H9 (cell line): Measurements from ENCODE around the gene GUF1. TPM values are rescaled to one million over a fixed set of nuclear protein-coding genes. Genes with fewer than 3 reads are reported as not detected.

ENCODE experiments used
- DNase-seq: peaks from one replicate; pipeline ENCODE4 v3.0.0-alpha.2; 2017
- H2AFZ ChIP-seq: one replicate; pipeline ENCODE4 v1.6.1; 2013; ENCODE audit warnings: mild to moderate bottlenecking, low read length, control low read depth, moderate library complexity
- H2AK5ac ChIP-seq: 2 replicates; pipeline ENCODE4 v1.6.1; 2013; ENCODE audit warnings: low read length, control low read depth, mixed read lengths; ENCODE audit not compliant: insufficient read length
- H2BK120ac ChIP-seq: one replicate; pipeline ENCODE4 v1.6.1; 2013; ENCODE audit warnings: low read depth, mild to moderate bottlenecking, low read length, control low read depth, inconsistent platforms; ENCODE audit not compliant: poor library complexity, severe bottlenecking
- H2BK12ac ChIP-seq: 2 replicates; pipeline ENCODE4 v1.6.1; 2013; ENCODE audit warnings: low read length, control low read depth, mixed read lengths, low read depth; ENCODE audit not compliant: insufficient read length
- H2BK15ac ChIP-seq: 2 replicates; pipeline ENCODE4 v1.6.1; 2013; ENCODE audit warnings: low read depth, low read length, control low read depth
- H2BK20ac ChIP-seq: one replicate; pipeline ENCODE4 v1.6.1; 2013; ENCODE audit warnings: low read depth, mild to moderate bottlenecking, low read length, control low read depth, inconsistent platforms; ENCODE audit not compliant: poor library complexity, severe bottlenecking
- H2BK5ac ChIP-seq: 2 replicates; pipeline ENCODE4 v1.6.1; 2013; ENCODE audit warnings: low read length, control low read depth, mixed read lengths; ENCODE audit not compliant: insufficient read length
- H3K14ac ChIP-seq: 2 replicates; pipeline ENCODE4 v1.6.1; 2013; ENCODE audit warnings: low read length, control low read depth; ENCODE audit not compliant: insufficient read depth
- H3K18ac ChIP-seq: 2 replicates; pipeline ENCODE4 v1.6.1; 2013; ENCODE audit warnings: low read depth, mild to moderate bottlenecking, mixed read lengths, low read length, control low read depth; ENCODE audit not compliant: insufficient read length
- H3K23ac ChIP-seq: 2 replicates; pipeline ENCODE4 v1.6.1; 2013; ENCODE audit warnings: low read length, control low read depth, mixed read lengths, low read depth; ENCODE audit not compliant: insufficient read length
- H3K23me2 ChIP-seq: 2 replicates; pipeline ENCODE4 v1.6.1; 2013; ENCODE audit warnings: low read depth, mild to moderate bottlenecking, mixed read lengths, low read length, control low read depth; ENCODE audit not compliant: insufficient read length, poor library complexity, severe bottlenecking
- H3K27ac ChIP-seq: 2 replicates; pipeline ENCODE4 v1.5.1; 2013; ENCODE audit warnings: low read length, control low read depth, mixed read lengths, low read depth; ENCODE audit not compliant: insufficient read length
- H3K27me3 ChIP-seq: 2 replicates; pipeline ENCODE4 v1.6.1; 2013; ENCODE audit warnings: low read length, control low read depth, inconsistent platforms; ENCODE audit not compliant: insufficient read depth
- H3K4ac ChIP-seq: 2 replicates; pipeline ENCODE4 v1.6.1; 2013; ENCODE audit warnings: low read depth, mild to moderate bottlenecking, control low read depth, inconsistent platforms, low read length, moderate library complexity
- H3K4me1 ChIP-seq: 2 replicates; pipeline ENCODE4 v1.6.1; 2013; ENCODE audit warnings: low read length, control low read depth, inconsistent platforms; ENCODE audit not compliant: insufficient read depth
- H3K4me2 ChIP-seq: 2 replicates; pipeline ENCODE4 v1.6.1; 2013; ENCODE audit warnings: low read length, control low read depth, mixed read lengths; ENCODE audit not compliant: insufficient read length, insufficient read depth
- H3K56ac ChIP-seq: 2 replicates; pipeline ENCODE4 v1.6.1; 2013; ENCODE audit warnings: low read depth, mild to moderate bottlenecking, mixed read lengths, low read length, control low read depth; ENCODE audit not compliant: insufficient read length
- H3K79me1 ChIP-seq: 2 replicates; pipeline ENCODE4 v1.6.1; 2013; ENCODE audit warnings: low read depth, mild to moderate bottlenecking, moderate library complexity, low read length, control low read depth, inconsistent platforms; ENCODE audit not compliant: insufficient read depth, poor library complexity, severe bottlenecking
- H3K79me2 ChIP-seq: 2 replicates; pipeline ENCODE4 v1.6.1; 2013; ENCODE audit warnings: low read length, control low read depth, inconsistent platforms; ENCODE audit not compliant: insufficient read depth
- H3K9ac ChIP-seq: 2 replicates; pipeline ENCODE4 v1.6.1; 2013; ENCODE audit warnings: low read length, control low read depth, mixed read lengths; ENCODE audit not compliant: insufficient read length; ENCODE audit errors: extremely low read depth
- H3K9me3 ChIP-seq: one replicate; pipeline ENCODE4 v1.6.1; 2013; ENCODE audit warnings: low read depth, low read length, inconsistent platforms; ENCODE audit not compliant: control insufficient read depth
- H3T11ph ChIP-seq: one replicate; pipeline ENCODE4 v1.6.1; 2013; ENCODE audit warnings: mild to moderate bottlenecking, low read length, control low read depth, inconsistent platforms
- H4K20me1 ChIP-seq: one replicate; pipeline ENCODE4 v1.6.1; 2013; ENCODE audit not compliant: control insufficient read depth, insufficient read length, insufficient read depth
- H4K5ac ChIP-seq: 2 replicates; pipeline ENCODE4 v1.6.1; 2013; ENCODE audit warnings: low read depth, mild to moderate bottlenecking, mixed read lengths, low read length, control low read depth; ENCODE audit not compliant: insufficient read length
- H4K8ac ChIP-seq: replicated peaks from 2 replicates; pipeline ENCODE4 v1.6.1; 2013; ENCODE audit warnings: low read length, control low read depth, mixed read lengths, low read depth; ENCODE audit not compliant: insufficient read length
- H4K91ac ChIP-seq: 2 replicates; pipeline ENCODE4 v1.6.1; 2013; ENCODE audit warnings: low read depth, mild to moderate bottlenecking, moderate library complexity, mixed read lengths, low read length, control low read depth; ENCODE audit not compliant: insufficient read length
- H3K27ac Mint-ChIP-seq, 3 experiments: 2 replicates in 2 of 3; 3 replicates in 1 of 3; pipeline ENCODE4 v1.8.0; 2020 to 2021; ENCODE audit warnings: mixed read lengths in 3 of 3, mild to moderate bottlenecking in 1 of 3, moderate library complexity in 1 of 3
- H3K27me3 Mint-ChIP-seq: 2 replicates; pipeline ENCODE4 v1.8.0; 2021; ENCODE audit warnings: low read depth, mild to moderate bottlenecking, moderate library complexity, mixed read lengths
- H3K36me3 Mint-ChIP-seq, 3 experiments: 2 replicates in 2 of 3; 3 replicates in 1 of 3; pipeline ENCODE4 v1.8.0; 2020 to 2021; ENCODE audit warnings: low read depth in 3 of 3, mixed read lengths in 3 of 3; ENCODE audit not compliant: insufficient read depth in 1 of 3
- H3K4me1 Mint-ChIP-seq, 2 experiments: 2 replicates each; pipeline ENCODE4 v1.8.0; 2020; ENCODE audit warnings: mixed read lengths in 2 of 2
- H3K4me3 Mint-ChIP-seq, 2 experiments: 2 replicates in 1 of 2; 3 replicates in 1 of 2; pipeline ENCODE4 v1.8.0; 2020 to 2021; ENCODE audit warnings: mild to moderate bottlenecking in 2 of 2, mixed read lengths in 2 of 2, moderate library complexity in 1 of 2
- H3K9me3 Mint-ChIP-seq, 2 experiments: 2 replicates in 1 of 2; 3 replicates in 1 of 2; pipeline ENCODE4 v1.8.0; 2020; ENCODE audit warnings: mild to moderate bottlenecking in 2 of 2, mixed read lengths in 2 of 2, moderate library complexity in 1 of 2
- CTCF ChIP-seq: fragments of 200-600 bp; sonication (generic); conservative IDR thresholded peaks from 3 replicates; pipeline ENCODE4 v1.8.0; 2021; ENCODE audit warnings: antibody characterized with exemption, mild to moderate bottlenecking
- WGBS: extraction: QIAGEN DNeasy Blood & Tissue Kit; methylation state at CpG from one replicate; pipeline ENCODE4 v1.1.7; 2013; ENCODE audit warnings: missing lambda C conversion rate, low lambda C conversion rate, mixed read lengths; ENCODE audit not compliant: insufficient read length; ENCODE audit errors: extremely low coverage; 5-methylcytosine and 5-hydroxymethylcytosine counted together
- total RNA-seq: library from RNA; stranded (reverse); gene quantifications from 2 replicates; pipeline ENCODE4 v1.2.1, GENCODE V29; 2021

GUF1 gene
- total RNA-seq, 1 experiment from 2014 or later: 38.6 TPM

DNA sequence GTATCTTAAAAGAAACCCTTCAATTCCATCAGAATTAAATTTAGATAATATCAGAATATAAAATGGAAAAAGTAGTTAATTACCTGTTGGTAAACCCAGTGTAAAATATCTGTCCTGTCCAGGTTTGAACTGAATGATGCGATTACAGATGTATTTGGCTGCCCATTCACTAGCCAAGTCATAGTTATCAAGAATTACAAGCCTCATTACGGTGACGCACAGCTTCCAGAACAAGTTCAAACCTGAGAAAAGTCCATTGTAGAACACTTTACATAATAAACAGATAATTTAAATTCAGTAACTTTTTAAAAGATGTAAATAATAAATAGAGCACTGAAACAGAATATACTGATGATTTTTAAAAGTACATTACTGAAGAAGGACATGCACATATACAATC lies 43.8 kb downstream of the GUF1 start:
- Histone ChIP-seq H3K4me2 (no peak overlapping the region), H3K79me2 (no peaks in the 10 kb centered on the region; the same call in 1 of the 2 replicates), H2BK12ac (no peak overlapping the region), H3K9ac (no peak overlapping the region), H3K23me2 (peaks cover 8% of the 10 kb centered on the region), H3K79me1 (no peaks in the 10 kb centered on the region), H3K27me3 (peaks cover 2% of the 10 kb centered on the region; the same call in 1 of the 2 replicates), H3K4ac (no peak overlapping the region), H3K9me3 (no peaks in the 10 kb centered on the region), H2BK20ac (no peak overlapping the region), H4K5ac (no peak overlapping the region), H3K56ac (no peak overlapping the region), H3K4me1 (no peaks in the 10 kb centered on the region), H3K23ac (no peak overlapping the region), H3K27ac (no peak overlapping the region), H3K18ac (no peak overlapping the region), H2BK15ac (no peak overlapping the region), H2AK5ac (no peak overlapping the region), H4K8ac (no peak overlapping the region), H2BK5ac (no peak overlapping the region), H4K20me1 (no peaks in the 10 kb centered on the region), H2BK120ac (no peak overlapping the region), H2AFZ (no peak overlapping the region), H4K91ac (no peak overlapping the region), H3K14ac (no peak overlapping the region), H3T11ph (no peak overlapping the region)
- Mint-ChIP-seq H3K9me3 (no peaks in the 10 kb centered on the region), H3K36me3 (no peaks in the 10 kb centered on the region; a peak in 2 of 7 replicates), H3K4me3 (no peak overlapping the region), H3K4me1 (peaks cover 19 to 25% of the 10 kb centered on the region in 2 experiments), H3K27ac (no peak overlapping the region), H3K27me3 (peaks cover 9% of the 10 kb centered on the region)
- TF ChIP-seq CTCF: no peak
- no peak for DNase-seq
- WGBS: no CpG with 5 or more reads among the region's 3 CpGs
